ENCODE data around the gene TNFSF11. TPM values are rescaled to one million over a fixed set of nuclear protein-coding genes. Genes with fewer than 3 reads are reported as not detected.

The TNFSF11 gene
- total RNA-seq, 4 donors from 2014 or later: 0.76 to 5.8 TPM; not detected in 2

DNA sequence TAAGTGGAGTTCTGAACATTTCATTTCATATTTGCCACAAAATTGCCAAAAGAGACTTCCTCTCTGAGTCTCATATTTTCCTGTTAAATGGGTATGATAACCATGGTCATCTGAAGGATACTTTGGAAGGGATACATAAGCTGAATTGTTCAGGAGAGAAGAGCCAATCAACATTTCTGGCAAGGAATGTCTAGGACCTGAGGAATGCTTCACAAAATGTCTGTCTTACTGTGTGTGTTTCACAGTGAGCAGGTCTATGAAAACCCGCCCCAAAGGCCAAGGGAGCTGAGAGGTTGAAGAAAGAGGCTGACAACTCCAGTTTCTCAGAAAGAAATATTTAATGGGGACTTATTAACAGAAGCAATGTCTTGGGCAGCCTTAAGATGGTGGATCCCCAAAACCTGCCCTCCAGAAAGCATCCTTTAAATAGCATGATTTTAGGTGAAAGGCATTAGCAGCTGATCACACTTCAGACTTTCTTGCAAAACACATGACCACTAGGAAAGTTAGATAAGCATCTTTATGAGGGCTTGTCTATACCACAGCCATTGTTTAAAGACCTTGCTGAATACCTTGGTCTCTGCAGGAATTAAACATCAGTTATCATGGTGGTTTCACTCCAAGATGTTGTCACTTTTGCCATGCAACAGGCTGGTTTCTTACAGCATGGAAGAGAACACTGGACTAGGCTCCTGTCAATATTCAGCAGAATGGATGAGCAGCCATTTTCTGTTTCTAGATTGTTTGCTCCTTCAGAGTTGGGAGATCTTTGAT, 78.9 kb downstream of the TNFSF11 start:
- TF ChIP-seq, protein P1, sequence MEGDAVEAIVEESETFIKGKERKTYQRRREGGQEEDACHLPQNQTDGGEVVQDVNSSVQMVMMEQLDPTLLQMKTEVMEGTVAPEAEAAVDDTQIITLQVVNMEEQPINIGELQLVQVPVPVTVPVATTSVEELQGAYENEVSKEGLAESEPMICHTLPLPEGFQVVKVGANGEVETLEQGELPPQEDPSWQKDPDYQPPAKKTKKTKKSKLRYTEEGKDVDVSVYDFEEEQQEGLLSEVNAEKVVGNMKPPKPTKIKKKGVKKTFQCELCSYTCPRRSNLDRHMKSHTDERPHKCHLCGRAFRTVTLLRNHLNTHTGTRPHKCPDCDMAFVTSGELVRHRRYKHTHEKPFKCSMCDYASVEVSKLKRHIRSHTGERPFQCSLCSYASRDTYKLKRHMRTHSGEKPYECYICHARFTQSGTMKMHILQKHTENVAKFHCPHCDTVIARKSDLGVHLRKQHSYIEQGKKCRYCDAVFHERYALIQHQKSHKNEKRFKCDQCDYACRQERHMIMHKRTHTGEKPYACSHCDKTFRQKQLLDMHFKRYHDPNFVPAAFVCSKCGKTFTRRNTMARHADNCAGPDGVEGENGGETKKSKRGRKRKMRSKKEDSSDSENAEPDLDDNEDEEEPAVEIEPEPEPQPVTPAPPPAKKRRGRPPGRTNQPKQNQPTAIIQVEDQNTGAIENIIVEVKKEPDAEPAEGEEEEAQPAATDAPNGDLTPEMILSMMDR (IDR thresholded peaks at IDR 0.05): no peak
- TF ChIP-seq POLR2A (IDR thresholded peaks at IDR 0.05): no peak
- no peaks in the 10 kb centered on the region for H3K9me3 ChIP-seq
- H3K27ac ChIP-seq: no peak overlapping the region
- H3K4me3 ChIP-seq: no peak overlapping the region
- no peaks in the 10 kb centered on the region for H3K36me3 ChIP-seq
- no peaks in the 10 kb centered on the region for H3K4me1 ChIP-seq
- no peak for DNase-seq
- no peaks in the 10 kb centered on the region for H3K27me3 ChIP-seq

- Histone ChIP-seq H3K27ac (no peak overlapping the region), H3K4me1 (no peaks in the 10 kb centered on the region), H3K36me3 (no peaks in the 10 kb centered on the region), H3K9me3 (no peaks in the 10 kb centered on the region), H3K27me3 (no peaks in the 10 kb centered on the region), H3K4me3 (no peak overlapping the region)
- DNase-seq: no peak
- TF ChIP-seq, protein P1 (IDR thresholded peaks at IDR 0.05): no peak
- no peak for TF ChIP-seq POLR2A (IDR thresholded peaks at IDR 0.05)
Measured at GRCh38 chr13:42653679-42654078, 79.7 kb downstream of the TNFSF11 start.

DNA sequence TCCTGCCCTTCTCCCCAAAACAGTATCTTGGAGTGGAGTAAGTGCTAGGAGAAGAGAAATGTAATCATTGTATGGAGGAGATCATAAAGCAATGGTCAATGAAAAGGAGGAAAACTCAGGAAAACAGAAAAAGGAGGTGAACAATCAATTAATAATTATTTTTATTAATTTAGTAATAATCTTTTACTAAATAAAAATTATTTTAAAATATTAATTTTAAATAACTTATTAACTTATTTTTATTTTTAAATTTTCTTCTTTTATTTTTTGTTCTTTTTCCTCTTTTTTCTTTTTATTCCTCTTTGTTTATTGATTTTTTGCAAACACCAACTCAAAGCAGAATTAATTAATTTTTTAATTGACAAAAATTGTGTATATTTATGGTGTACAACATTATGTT, 80.3 kb downstream of the TNFSF11 start:
- no peaks in the 10 kb centered on the region for H3K27me3 ChIP-seq

DNA sequence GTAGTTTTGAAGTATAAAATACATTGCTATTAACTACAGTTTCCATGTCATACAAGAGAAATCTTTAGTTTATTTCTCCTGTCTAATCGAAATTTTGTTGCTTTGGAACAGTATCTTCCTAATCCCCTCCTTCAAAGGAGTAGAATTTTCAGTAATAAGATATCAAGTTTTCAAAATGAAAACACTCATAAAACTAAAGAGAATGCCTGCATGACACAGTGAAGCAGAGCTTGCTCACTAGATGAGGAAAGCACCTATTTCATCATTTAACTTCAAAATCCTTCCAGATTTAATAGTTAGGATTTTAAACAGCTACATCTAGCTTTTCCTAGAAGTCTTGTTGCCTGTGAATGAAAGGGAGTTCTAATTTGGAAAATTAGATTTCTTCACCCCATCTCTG, 80.8 kb downstream of the TNFSF11 start:
- H3K4me1 ChIP-seq: no peaks in the 10 kb centered on the region
- DNase-seq: no peak
- no peak overlapping the region for H3K4me3 ChIP-seq
- H3K9me3 ChIP-seq: no peaks in the 10 kb centered on the region
- H3K27ac ChIP-seq: no peak overlapping the region
- TF ChIP-seq POLR2A (IDR thresholded peaks at IDR 0.05): no peak
- TF ChIP-seq, protein P1 (IDR thresholded peaks at IDR 0.05): no peak
- no peaks in the 10 kb centered on the region for H3K27me3 ChIP-seq
- H3K36me3 ChIP-seq: no peaks in the 10 kb centered on the region

More for the DNA sequence above, 80.3 kb downstream of the TNFSF11 start:
- H3K4me3 ChIP-seq: no peak overlapping the region
- DNase-seq: no peak
- H3K9me3 ChIP-seq: no peaks in the 10 kb centered on the region
- TF ChIP-seq, protein P1 (IDR thresholded peaks at IDR 0.05): no peak
- no peak for TF ChIP-seq POLR2A (IDR thresholded peaks at IDR 0.05)
- H3K36me3 ChIP-seq: no peaks in the 10 kb centered on the region
- no peaks in the 10 kb centered on the region for H3K4me1 ChIP-seq
- no peak overlapping the region for H3K27ac ChIP-seq

GRCh38 chr13:42656161-42656560, 82.2 kb downstream of the TNFSF11 start:
- Histone ChIP-seq H3K36me3 (no peaks in the 10 kb centered on the region), H3K27me3 (no peaks in the 10 kb centered on the region), H3K4me1 (no peaks in the 10 kb centered on the region), H3K27ac (no peak overlapping the region), H3K9me3 (no peaks in the 10 kb centered on the region), H3K4me3 (no peak overlapping the region)
- no peak for DNase-seq
- no peak for TF ChIP-seq POLR2A (IDR thresholded peaks at IDR 0.05)
- TF ChIP-seq, protein P1 (IDR thresholded peaks at IDR 0.05): no peak

All from Peyer's patch (tissue), 4 donors.